AG04449 (cell line): ENCODE results near the gene TRIO.

Source experiments
- CTCF ChIA-PET: fragments of 350-600 bp; formaldehyde crosslinking; extraction: SDS; loops from one replicate; lab custom pipeline; 2021; ENCODE audit warnings: antibody characterized with exemption; lab: Yijun Ruan, JAX
- POLR2A ChIA-PET: fragments of 400-600, 350-600 bp; formaldehyde crosslinking; extraction: SDS; loops from one replicate; lab custom pipeline; 2020; ENCODE audit warnings: antibody characterized with exemption, inconsistent platforms; lab: Yijun Ruan, JAX
- DNase-seq: peaks from one replicate; pipeline ENCODE4 v3.0.0-alpha.2; 2010; ENCODE audit warnings: low read depth, low spot score
- H3K4me3 ChIP-seq: 2 replicates; pipeline ENCODE4 v1.5.1; 2011; ENCODE audit warnings: low read depth, mild to moderate bottlenecking, control low read depth, low read length
- CTCF ChIP-seq: IDR thresholded peaks from one replicate; pipeline ENCODE4 v1.5.1; 2011; ENCODE audit warnings: mild to moderate bottlenecking, moderate library complexity, low read length, control low read depth, inconsistent platforms; ENCODE audit not compliant: insufficient read depth; ENCODE audit errors: missing control alignments

TRIO gene

GRCh38 chr5:14510880-14511279 lies 367.7 kb downstream of the TRIO start:
- POLR2A ChIA-PET = no interaction called here
- CTCF ChIA-PET = interaction anchor here (2.9 kb wide), 1 partner anchor 137 kb away, joined by 11 read pairs; no protein-coding TSS in a partner anchor

GRCh38 chr5:14512574-14512973 lies 369.4 kb downstream of the TRIO start:
- POLR2A ChIA-PET = no interaction called here
- TF ChIP-seq CTCF = no peak
- H3K4me3 ChIP-seq = no peak overlapping the region
- CTCF ChIA-PET = interaction anchor here (0.9 kb wide), 1 partner anchor 19 kb away, joined by 3 read pairs; no protein-coding TSS in a partner anchor
- DNase-seq = no peak

More at GRCh38 chr5:14510880-14511279, 367.7 kb downstream of the TRIO start:
- DNase-seq = no peak
- TF ChIP-seq CTCF = no peak
- no peak overlapping the region for H3K4me3 ChIP-seq

GRCh38 chr5:14513266-14513665 lies 370.1 kb downstream of the TRIO start:
- DNase-seq = no peak
- POLR2A ChIA-PET = no interaction called here
- CTCF ChIA-PET = interaction anchor here (0.9 kb wide), 1 partner anchor 19 kb away, joined by 3 read pairs; no protein-coding TSS in a partner anchor
- H3K4me3 ChIP-seq = no peak overlapping the region
- TF ChIP-seq CTCF = no peak

- DNase-seq = no peak
- no peak for TF ChIP-seq CTCF
- ChIA-PET POLR2A (interaction anchor here (0.6 kb wide), 1 partner anchor 18 kb away, joined by 3 read pairs; no protein-coding TSS in a partner anchor), CTCF (interaction anchor here (0.8 kb wide), 1 partner anchor 12 kb away, joined by 4 read pairs; no protein-coding TSS in a partner anchor)
- H3K4me3 ChIP-seq = no peak overlapping the region
Observed at GRCh38 chr5:14516901-14517300, 373.8 kb downstream of the TRIO start.

GRCh38 chr5:14518638-14519037 lies 375.5 kb downstream of the TRIO start:
- ChIA-PET CTCF (no interaction called here), POLR2A (no interaction called here)
- no peak for TF ChIP-seq CTCF
- no peak overlapping the region for H3K4me3 ChIP-seq
- DNase-seq = no peak

GRCh38 chr5:14521748-14522147 lies 378.6 kb downstream of the TRIO start:
- CTCF ChIA-PET = no interaction called here

More at GRCh38 chr5:14521748-14522147, 378.6 kb downstream of the TRIO start:
- DNase-seq = no peak
- no peak for TF ChIP-seq CTCF
- no peak overlapping the region for H3K4me3 ChIP-seq
- POLR2A ChIA-PET = no interaction called here
